Myocyte (in vitro differentiated cells): ENCODE data around the gene ABHD5. TPM values are rescaled to one million over a fixed set of nuclear protein-coding genes. Genes with fewer than 3 reads are reported as not detected.
A peak's percentile ranks its signal among the peaks of the same experiment; 100 is the strongest.
"Not testable (repeated sequence)": the region's sequence is repeated elsewhere in the genome, so short reads cannot be mapped to it uniquely, and the experiment has no call there.

Experiments used
- DNase-seq: peaks from one replicate; pipeline ENCODE4 v3.0.0-alpha.2; 2012; ENCODE audit warnings: low read depth
- polyA plus RNA-seq: library from polyadenylated mRNA; unstranded; fragments of >200 nt; gene quantifications from one replicate; pipeline ENCODE4 v1.2.1, GENCODE V29; 2012; ENCODE audit warnings: missing spikeins
- total RNA-seq: library from RNA; depleted of rRNA; stranded (reverse); fragments of >200 nt; gene quantifications from 2 replicates; pipeline ENCODE4 v1.2.3, GENCODE V29; 2014

ABHD5 gene
- 26.9 and 28.3 TPM in 2 replicates for total RNA-seq
- polyA plus RNA-seq = 17.0 TPM

GRCh38 chr3:43690400-43691119 is at the start of gene ABHD5:
ABHD5 (plus strand) TSS chr3:43690938; CDS start chr3:43690993, 55 bp downstream.
- peak; percentile 93 for DNase-seq

GRCh38 chr3:43641306-43642114 is 49.2 kb upstream of the ABHD5 start:
- peak; percentile 54 for DNase-seq

- no peak for DNase-seq
These were observed 46.3 kb upstream of the ABHD5 start for GRCh38 chr3:43644443-43644842.

DNA sequence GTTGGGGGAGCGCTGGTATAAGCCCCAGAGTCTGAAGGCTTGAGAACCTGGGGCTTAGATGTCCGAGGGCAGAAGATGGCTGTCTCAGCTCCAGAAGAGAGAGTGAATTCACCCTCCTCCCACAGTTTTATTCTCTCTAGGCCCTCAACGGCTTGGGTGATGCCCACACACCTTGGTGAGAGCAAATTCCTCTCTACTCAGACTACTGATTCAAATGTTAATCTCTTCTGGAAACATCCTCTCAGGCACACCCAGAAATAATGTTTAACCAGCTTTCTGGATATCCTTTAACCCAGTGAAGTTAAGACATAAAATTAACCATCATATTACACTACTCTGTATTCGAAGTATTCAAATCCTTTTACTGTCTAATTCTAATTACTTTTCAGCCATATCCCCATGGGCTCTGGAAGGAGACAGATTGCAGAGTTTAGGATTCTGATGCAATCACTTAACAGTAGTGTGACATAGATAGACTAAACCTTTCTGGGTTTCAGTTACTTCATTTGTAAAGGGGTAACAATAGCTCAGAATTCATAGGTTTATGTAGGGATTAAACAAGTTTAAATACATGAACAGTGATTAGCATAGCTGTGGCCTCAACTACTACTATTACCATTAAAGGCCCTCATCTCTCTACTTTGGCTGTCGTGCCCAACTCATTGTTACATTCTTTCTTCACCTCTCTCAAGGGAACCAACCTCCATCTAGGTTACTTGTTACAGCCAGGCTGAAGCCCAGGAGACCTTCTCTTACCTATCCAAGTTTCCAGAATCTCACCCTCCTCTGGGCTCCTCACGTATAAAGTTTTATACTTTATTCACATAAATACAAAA is 43.2 kb upstream of the ABHD5 start:
- no peak for DNase-seq

DNA sequence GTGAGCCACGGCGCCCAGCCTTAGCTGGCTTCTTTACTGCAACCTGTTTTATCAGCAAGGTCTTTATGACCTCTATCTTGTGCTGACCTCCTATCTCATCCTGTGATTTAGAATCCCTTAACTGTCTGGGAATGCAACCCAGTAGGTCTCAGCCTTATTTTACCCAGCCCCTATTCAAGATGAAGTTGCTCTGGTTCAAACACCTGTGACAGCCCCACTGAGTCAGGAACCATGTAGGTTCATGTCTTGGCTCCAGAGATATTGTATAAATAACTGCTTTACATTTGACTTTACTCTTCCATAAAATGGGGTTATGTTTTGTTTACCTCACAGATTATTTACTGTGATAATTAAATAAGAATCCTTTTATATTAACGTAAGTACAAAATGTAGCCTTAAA is 41.8 kb upstream of the ABHD5 start:
- no peak for DNase-seq

DNA sequence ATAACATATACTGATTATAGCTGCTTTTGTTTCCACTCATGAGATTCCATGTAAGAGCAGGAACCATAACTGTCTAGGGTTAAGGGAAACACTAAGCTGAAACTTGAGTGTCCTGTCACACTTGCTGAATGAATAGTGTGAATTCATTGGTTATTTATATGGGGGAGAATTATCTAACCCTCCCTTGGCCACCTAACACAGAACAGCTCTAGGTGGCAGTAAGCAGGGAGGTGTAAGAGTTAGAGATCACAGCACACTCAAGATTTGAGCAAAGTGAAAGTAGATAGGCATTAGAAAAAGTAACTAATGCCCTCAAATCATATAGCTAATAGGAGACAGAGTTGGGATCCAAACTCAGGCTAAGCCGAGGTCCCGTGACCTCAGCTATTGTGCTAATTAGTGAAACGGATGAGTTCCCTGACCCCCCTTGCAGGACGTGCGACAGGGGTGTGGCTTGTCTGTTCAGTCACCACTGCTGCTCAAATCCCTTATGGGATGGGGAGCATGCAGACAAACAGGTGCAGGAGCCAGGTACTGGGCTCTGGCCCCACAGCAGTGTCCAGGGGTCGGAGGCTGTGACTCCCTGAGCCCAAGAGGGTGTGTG is 41.3 kb upstream of the ABHD5 start:
- no peak for DNase-seq

GRCh38 chr3:43650345-43650744 is 40.4 kb upstream of the ABHD5 start:
- DNase-seq = no peak

GRCh38 chr3:43656390-43656789 is 34.3 kb upstream of the ABHD5 start:
- DNase-seq = not testable (repeated sequence)

DNA sequence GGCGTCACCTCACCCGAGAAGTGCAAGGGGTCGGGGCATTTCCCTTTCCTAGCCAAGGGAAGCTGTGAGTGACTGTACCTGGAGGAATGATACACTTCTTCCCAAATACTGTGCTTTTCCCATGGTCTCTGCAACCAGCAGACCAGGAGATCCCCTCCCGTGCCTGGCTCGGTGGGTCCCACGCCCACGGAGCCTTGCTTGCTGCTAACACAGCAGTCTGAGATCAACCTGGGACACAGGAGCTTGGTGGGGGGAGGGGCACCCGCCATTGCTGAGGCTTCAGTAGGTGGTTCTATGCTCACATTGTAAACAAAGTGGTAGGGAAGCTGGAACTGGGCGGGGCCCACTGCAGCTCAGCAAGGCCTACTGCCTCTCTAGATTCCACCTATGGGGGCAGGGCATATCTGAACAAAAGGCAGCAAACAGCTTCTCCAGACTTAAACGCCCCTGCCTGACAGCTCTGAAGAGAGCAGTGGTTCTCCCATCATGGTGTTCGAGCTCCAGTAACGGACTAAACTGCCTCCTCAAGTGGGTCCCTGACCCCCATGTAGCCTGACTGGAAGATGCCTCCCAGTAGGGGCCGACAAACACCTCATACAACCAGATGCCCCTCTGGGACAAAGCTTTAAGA is 31.4 kb upstream of the ABHD5 start:
- DNase-seq = no peak

DNA sequence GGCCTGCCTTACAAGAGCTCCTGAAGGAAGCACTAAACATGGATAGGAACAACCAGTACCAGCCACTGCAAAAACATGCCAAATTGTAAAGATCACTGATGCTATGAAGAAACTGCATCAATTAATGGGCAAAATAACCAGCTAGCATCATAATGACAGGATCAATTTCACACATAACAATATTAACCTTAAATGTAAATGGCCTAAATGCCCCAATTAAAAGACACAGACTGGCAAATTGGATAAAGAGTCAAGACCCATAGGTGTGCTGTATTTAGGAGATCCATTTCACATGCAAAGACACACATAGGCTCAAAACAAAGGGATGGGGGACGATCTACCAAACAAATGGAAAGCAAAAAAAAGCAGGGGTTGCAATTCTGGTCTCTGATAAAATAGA is 29.4 kb upstream of the ABHD5 start:
- DNase-seq = not testable (repeated sequence)

DNA sequence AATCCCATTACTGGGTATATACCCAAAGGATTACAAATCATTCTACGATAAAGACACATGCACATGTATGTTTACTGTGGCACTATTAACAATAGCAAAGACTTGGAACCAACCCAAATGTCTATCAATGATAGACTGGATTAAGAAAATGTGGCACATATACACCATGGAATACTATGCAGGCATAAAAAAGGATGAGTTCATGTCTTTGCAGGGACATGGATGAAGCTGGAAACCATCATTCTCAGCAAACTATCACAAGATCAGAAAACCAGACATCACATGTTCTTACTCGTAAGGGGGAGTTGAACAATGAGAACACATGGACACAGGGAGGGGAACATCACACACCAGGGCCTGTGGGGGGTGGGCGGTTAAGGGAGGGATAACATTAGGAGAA is 25.7 kb upstream of the ABHD5 start:
- not testable (repeated sequence) for DNase-seq

GRCh38 chr3:43670635-43671522 is 19.9 kb upstream of the ABHD5 start:
- DNase-seq = no peak

DNA sequence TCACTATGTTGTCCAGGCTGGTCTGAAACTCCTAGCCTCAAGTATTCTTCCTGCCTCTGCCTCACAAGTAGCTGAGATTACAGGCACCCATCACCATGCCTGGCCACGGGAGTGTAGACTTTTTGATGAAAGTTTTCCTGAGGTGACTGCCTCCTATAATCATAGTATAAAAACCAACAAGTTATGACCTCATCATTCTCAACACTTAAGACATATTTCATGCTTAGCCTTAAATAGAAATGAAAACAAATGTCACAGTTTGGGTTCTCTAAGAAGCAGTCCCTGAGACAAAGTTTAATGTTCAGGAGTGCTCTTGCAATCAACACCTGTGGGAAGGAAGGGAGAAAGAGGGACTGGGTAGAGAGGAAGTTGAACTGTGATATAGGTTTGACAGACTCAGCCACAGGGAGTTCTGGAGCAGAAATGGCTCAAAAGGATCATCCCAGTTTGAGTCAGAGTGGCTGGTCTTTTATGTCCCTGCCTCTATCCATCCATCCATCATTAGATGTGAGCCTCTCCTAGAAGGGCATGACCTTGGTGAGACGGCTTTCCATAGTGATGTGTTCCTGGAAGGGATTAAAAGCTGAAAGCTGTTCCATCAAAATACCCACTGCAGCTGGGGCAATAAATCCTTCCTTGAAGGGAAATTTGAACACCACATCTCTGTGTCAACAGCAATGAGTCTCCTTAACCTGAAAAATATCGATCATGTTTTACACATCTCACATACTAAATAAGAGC is 16.2 kb upstream of the ABHD5 start:
- peak; percentile 30 for DNase-seq

DNA sequence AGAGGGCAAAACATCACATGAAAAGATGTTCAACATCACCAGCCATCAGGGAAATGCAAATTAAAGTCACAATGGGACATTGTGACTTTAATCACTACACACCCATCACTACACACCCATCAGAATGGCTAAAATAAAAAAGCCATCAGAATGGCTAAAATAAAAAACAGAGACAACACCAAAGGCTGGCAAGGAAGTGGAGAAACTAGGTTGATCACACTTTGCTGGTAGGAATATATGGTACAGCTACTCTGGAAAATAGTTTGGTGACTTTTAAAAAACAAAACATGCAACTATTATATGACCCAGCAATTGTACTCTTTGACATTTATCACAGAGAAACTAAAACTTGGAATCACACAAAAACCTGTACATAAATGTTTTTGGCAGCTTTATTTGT is 15.1 kb upstream of the ABHD5 start:
- DNase-seq = no peak

DNA sequence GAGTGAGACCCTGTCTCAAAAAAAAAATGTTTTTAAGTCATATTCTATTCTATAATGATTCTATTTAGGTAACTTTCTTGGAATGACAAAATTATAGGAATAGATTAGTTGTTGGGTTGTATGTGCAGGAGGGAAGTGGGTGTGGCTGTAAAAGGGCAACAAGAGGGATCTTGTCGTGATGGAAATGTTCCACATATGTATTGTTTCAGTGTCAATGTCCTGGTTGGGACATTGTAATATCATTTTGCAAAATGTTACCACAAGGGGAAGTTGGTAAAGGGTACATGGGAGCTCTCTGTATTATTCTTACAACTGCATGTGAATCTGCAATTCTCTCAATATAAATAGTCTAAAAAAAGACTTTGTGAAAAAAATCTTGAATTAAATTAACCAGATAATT is 14.3 kb upstream of the ABHD5 start:
- no peak for DNase-seq

GRCh38 chr3:43678375-43678774 is 12.4 kb upstream of the ABHD5 start:
- DNase-seq = not testable (repeated sequence)

- DNase-seq = not testable (repeated sequence)
These were observed 11.8 kb upstream of the ABHD5 start for GRCh38 chr3:43678887-43679449.

DNA sequence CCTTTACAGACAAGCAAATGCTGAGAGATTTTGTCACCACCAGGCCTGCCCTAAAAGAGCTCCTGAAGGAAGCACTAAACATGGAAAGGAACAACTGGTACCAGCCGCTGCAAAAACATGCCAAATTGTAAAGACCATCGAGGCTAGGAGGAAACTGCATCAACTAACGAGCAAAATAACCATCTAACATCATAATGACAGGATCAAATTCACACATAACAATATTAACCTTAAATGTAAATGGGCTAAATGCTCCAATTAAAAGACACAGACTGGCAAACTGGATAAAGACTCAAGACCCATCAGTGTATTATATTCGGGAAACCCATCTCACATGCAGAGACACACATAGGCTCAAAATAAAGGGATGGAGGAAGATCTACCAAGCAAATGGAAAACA is 9.9 kb upstream of the ABHD5 start:
- not testable (repeated sequence) for DNase-seq

DNA sequence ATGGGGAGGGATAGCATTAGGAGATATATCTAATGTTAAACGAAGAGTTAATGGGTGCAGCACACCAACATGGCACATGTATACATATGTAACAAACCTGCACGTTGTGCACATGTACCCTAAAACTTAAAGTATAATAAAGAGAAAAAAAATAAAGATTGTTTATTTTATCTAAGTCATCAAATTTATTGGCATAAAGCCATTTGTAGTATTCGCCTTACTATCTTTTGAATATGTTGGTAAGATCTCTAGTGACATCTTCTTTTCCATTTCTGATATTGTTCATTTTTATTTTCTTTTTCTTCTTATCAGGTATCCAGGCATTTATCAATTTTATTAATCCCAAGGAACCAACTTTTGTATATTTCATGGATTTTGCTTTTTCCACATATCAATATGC is 5.8 kb upstream of the ABHD5 start:
- no peak for DNase-seq
